Measurements from ENCODE around the gene EIF1. TPM values are rescaled to one million over a fixed set of nuclear protein-coding genes. Genes with fewer than 3 reads are reported as not detected.

EIF1 gene
- total and polyA plus RNA-seq, 2 experiments from 2014 or later, result 272 to 603 TPM

DNA sequence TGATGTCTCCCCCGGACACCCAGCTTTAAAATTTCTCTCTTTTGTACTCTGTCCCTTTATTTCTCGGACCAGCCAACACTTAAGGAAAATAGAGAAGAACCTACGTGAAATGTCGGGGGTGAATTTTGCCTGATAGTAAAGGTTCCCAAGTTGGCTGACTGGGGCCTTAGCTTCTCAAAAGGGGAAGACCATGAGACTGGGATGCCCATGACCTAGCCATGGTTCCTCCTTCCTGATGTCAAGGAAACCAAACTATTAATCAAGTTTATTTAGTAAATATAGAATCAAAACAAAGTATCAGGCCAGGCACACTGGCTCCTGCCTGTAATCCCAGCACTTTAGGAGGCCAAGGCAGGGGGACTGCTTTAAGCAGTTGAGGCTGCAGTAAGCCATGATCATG, 2.4 kb upstream of the EIF1 start (continued):
- TF ChIP-seq CREB1 (CRISPR knock-in tag; IDR thresholded peaks at IDR 0.05; ENCODE audit: low read depth) (no peak), JUNB (IDR thresholded peaks at IDR 0.05; ENCODE audit: unreplicated experiment) (no peak)

- Histone ChIP-seq H3K36me3 (ENCODE audit: insufficient read depth) (peaks cover 32% of the 10 kb centered on the region), H2AFZ (peak overlapping the region; percentile 73; the same call in 1 of the 2 replicates), H3K27ac (ENCODE audit: low read depth) (peak overlapping the region; percentile 82), H3K4me3 (peak overlapping the region; percentile 87), H3F3A (replicated peaks; ENCODE audit: low read depth) (peaks cover 32% of the 10 kb centered on the region), H3K9me2 (ENCODE audit: insufficient read depth) (no peaks in the 10 kb centered on the region), H3K27me3 (ENCODE audit: insufficient read depth) (no peaks in the 10 kb centered on the region), H4K20me1 (replicated peaks; ENCODE audit: insufficient read depth) (peaks cover 20% of the 10 kb centered on the region), H3K4me1 (ENCODE audit: insufficient read depth) (peaks cover 7% of the 10 kb centered on the region; the same call in 1 of the 2 replicates), H3K79me2 (replicated peaks; ENCODE audit: insufficient read depth) (peaks cover 15% of the 10 kb centered on the region), H3K4me2 (peak overlapping the region; percentile 80)
- Mint-ChIP-seq H3K27me3 (ENCODE audit: insufficient read depth, low read depth, poor library complexity) (peaks cover 18% of the 10 kb centered on the region), H3K9me3 (peaks cover 9% of the 10 kb centered on the region), H3K36me3 (ENCODE audit: low read depth) (peaks cover 39% of the 10 kb centered on the region), H3K27ac (peak overlapping the region; percentile 100), H3K4me1 (peaks cover 25% of the 10 kb centered on the region; the same call in 2 of the 3 replicates), H3K4me3 (peak overlapping the region; percentile 94)
- ATAC-seq, result no peak
- DNase-seq (ENCODE audit: low spot score), result peak; percentile 46
- TF ChIP-seq CTCF (conservative IDR thresholded peaks at IDR 0.05; ENCODE audit: low read depth in 2 of 2), result peak; percentile 47 to 51
- TF ChIP-seq EZH2phosphoT487 (IDR thresholded peaks at IDR 0.05; ENCODE audit: unreplicated experiment), result no peak
- TF ChIP-seq EZH2 (IDR thresholded peaks at IDR 0.05; ENCODE audit: low read depth, unreplicated experiment), result no peak
Measured at GRCh38 chr17:41687828-41688640, 651 bp upstream of the EIF1 start.

DNA sequence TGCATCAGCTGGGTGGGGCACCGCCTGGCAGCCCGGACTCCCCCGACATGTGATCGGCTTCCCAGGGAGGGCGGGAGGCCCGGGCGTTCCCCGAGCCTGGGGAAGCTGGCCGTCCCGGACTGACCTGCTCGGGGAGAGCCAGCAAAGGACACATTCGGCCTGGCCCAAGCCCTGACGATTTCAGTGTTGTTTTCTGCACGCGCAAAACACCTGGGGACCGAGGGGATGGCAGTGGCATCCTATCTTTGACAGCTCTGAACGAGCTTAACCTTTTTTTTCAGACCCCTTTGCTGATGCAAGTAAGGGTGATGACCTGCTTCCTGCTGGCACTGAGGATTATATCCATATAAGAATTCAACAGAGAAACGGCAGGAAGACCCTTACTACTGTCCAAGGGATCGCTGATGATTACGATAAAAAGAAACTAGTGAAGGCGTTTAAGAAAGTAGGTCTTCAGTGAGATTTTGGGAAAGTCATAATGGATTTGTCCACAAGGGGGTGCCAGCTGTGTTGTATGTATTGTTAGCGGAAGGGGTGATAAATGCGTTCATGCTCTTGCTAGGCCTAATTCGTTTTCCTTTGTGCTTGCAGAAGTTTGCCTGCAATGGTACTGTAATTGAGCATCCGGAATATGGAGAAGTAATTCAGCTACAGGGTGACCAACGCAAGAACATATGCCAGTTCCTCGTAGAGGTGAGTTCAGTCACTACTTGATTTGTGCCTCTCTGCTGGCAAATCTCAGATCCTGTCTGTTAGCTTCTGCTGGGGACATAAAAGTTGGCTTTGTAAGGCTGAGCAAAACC, 1.0 kb downstream of the EIF1 start:
- Histone ChIP-seq H3K9me2 (ENCODE audit: insufficient read depth) (no peaks in the 10 kb centered on the region), H4K20me1 (replicated peaks; ENCODE audit: insufficient read depth) (peaks cover 22% of the 10 kb centered on the region), H3K27ac (ENCODE audit: low read depth) (peak overlapping the region; percentile 91), H3F3A (replicated peaks; ENCODE audit: low read depth) (peaks cover 49% of the 10 kb centered on the region), H3K79me2 (replicated peaks; ENCODE audit: insufficient read depth) (peaks cover 15% of the 10 kb centered on the region), H3K27me3 (ENCODE audit: insufficient read depth) (no peaks in the 10 kb centered on the region), H3K4me3 (peak overlapping the region; percentile 87), H3K4me1 (ENCODE audit: insufficient read depth) (peaks cover 7% of the 10 kb centered on the region; the same call in 1 of the 2 replicates), H3K36me3 (ENCODE audit: insufficient read depth) (peaks cover 39% of the 10 kb centered on the region), H3K4me2 (peak overlapping the region; percentile 83), H2AFZ (no peak overlapping the region)
- Mint-ChIP-seq H3K9me3 (peaks cover 9% of the 10 kb centered on the region), H3K4me1 (peaks cover 13% of the 10 kb centered on the region; the same call in 2 of the 3 replicates), H3K27ac (peak overlapping the region; percentile 100), H3K36me3 (ENCODE audit: low read depth) (peaks cover 52% of the 10 kb centered on the region), H3K4me3 (peak overlapping the region; percentile 94), H3K27me3 (ENCODE audit: insufficient read depth, low read depth, poor library complexity) (peaks cover 18% of the 10 kb centered on the region)
- TF ChIP-seq NANOG (IDR thresholded peaks at IDR 0.05; ENCODE audit: borderline replicate concordance), result no peak
- peak; percentile 3 for TF ChIP-seq POLR2AphosphoS5 (IDR thresholded peaks at IDR 0.05; ENCODE audit: low read depth)
- TF ChIP-seq CTCF (conservative IDR thresholded peaks at IDR 0.05; ENCODE audit: low read depth in 2 of 2), result peak; percentile 61 to 93
- ATAC-seq (no peak), DNase-seq (ENCODE audit: low spot score) (peak; percentile 83)

Data from GM23338 (cell line).